GM18907 (cell line): ENCODE results near the gene OR1K1.
"Not testable (repeated sequence)": the region's sequence is repeated elsewhere in the genome, so short reads cannot be mapped to it uniquely, and the experiment has no call there.

Experiments
- ATAC-seq: cut with Tn5 transposase; IDR thresholded peaks from one replicate; pipeline ENCODE4 v1.9.1; 2021; ENCODE audit warnings: mild to moderate bottlenecking, moderate library complexity; ENCODE audit not compliant: unreplicated experiment

Gene OR1K1

GRCh38 chr9:122800066-122801060 lies at the start of gene OR1K1:
TSS of gene OR1K1 (plus strand) at chr9:122800123. CDS start at chr9:122800123, 0 bp downstream.
- no peak for ATAC-seq

GRCh38 chr9:122754825-122755224 lies 45.1 kb upstream of the OR1K1 start:
- no peak for ATAC-seq

- ATAC-seq = no peak
Measured at GRCh38 chr9:122767817-122768216, 32.1 kb upstream of the OR1K1 start.

GRCh38 chr9:122777052-122777451 lies 22.9 kb upstream of the OR1K1 start:
- no peak for ATAC-seq

- ATAC-seq = no peak
Measured at GRCh38 chr9:122777935-122778627, 21.8 kb upstream of the OR1K1 start.

- ATAC-seq = no peak
Measured at GRCh38 chr9:122779181-122779580, 20.7 kb upstream of the OR1K1 start.

GRCh38 chr9:122780026-122780425 lies 19.9 kb upstream of the OR1K1 start:
- ATAC-seq = no peak

GRCh38 chr9:122781671-122782070 lies 18.3 kb upstream of the OR1K1 start:
- ATAC-seq = no peak

GRCh38 chr9:122785269-122785668 lies 14.7 kb upstream of the OR1K1 start:
- ATAC-seq = no peak

GRCh38 chr9:122786338-122786737 lies 13.6 kb upstream of the OR1K1 start:
- ATAC-seq = no peak

GRCh38 chr9:122788831-122789230 lies 11.1 kb upstream of the OR1K1 start, which contains the start of gene OR5C1:
TSS of gene OR5C1 (plus strand) at chr9:122788933. CDS start at chr9:122788933, 0 bp downstream.
- no peak for ATAC-seq

GRCh38 chr9:122789256-122790046 lies 10.5 kb upstream of the OR1K1 start:
- no peak for ATAC-seq

GRCh38 chr9:122791872-122792669 lies 7.9 kb upstream of the OR1K1 start:
- ATAC-seq = no peak

- no peak for ATAC-seq
Measured at GRCh38 chr9:122797316-122798063, 2.4 kb upstream of the OR1K1 start.

GRCh38 chr9:122806661-122807060 lies 6.7 kb downstream of the OR1K1 start:
- ATAC-seq = no peak

- ATAC-seq = no peak
Measured at GRCh38 chr9:122807271-122807900, 7.5 kb downstream of the OR1K1 start.

GRCh38 chr9:122808141-122808540 lies 8.2 kb downstream of the OR1K1 start:
- no peak for ATAC-seq

- ATAC-seq = not testable (repeated sequence)
Measured at GRCh38 chr9:122809261-122809660, 9.3 kb downstream of the OR1K1 start.
